NK-92 treated with Interleukin-12 subunit alpha and Interleukin-12 subunit beta, amount 100 ng/mL, for 24 hours (cell line): Measurements from ENCODE around the gene DARS1.

Experiments used
- DNase-seq: peaks from one replicate; lab custom pipeline; 2025; lab: John Stamatoyannopoulos, UW

Gene DARS1

GRCh38 chr2:136015699-136016098 is 30.3 kb upstream of the DARS1 start:
- no peak for DNase-seq

GRCh38 chr2:136014411-136014810 is 29.0 kb upstream of the DARS1 start:
- DNase-seq, result no peak

GRCh38 chr2:136013955-136014354 is 28.5 kb upstream of the DARS1 start:
- no peak for DNase-seq

GRCh38 chr2:136013136-136013685 is 27.8 kb upstream of the DARS1 start:
- no peak for DNase-seq

GRCh38 chr2:136012315-136012714 is 26.9 kb upstream of the DARS1 start:
- DNase-seq, result no peak

- no peak for DNase-seq
These were observed 24.7 kb upstream of the DARS1 start for GRCh38 chr2:136010126-136010525.

GRCh38 chr2:136008205-136008865 is 22.9 kb upstream of the DARS1 start:
- peak; percentile 85 for DNase-seq

GRCh38 chr2:136006658-136007057 is 21.2 kb upstream of the DARS1 start:
- DNase-seq, result no peak

GRCh38 chr2:136005462-136006196 is 20.2 kb upstream of the DARS1 start:
- peak; percentile 18 for DNase-seq

GRCh38 chr2:136004965-136005364 is 19.5 kb upstream of the DARS1 start:
- no peak for DNase-seq

- no peak for DNase-seq
These were observed 15.7 kb upstream of the DARS1 start for GRCh38 chr2:136001131-136001530.

GRCh38 chr2:136000502-136000901 is 15.1 kb upstream of the DARS1 start:
- no peak for DNase-seq

GRCh38 chr2:135999899-136000298 is 14.5 kb upstream of the DARS1 start:
- DNase-seq, result no peak

GRCh38 chr2:135998879-135999278 is 13.5 kb upstream of the DARS1 start:
- DNase-seq, result no peak

- DNase-seq, result no peak
These were observed 12.0 kb upstream of the DARS1 start for GRCh38 chr2:135997380-135997779.

- no peak for DNase-seq
These were observed 10.9 kb upstream of the DARS1 start for GRCh38 chr2:135996304-135996703.

- DNase-seq, result no peak
These were observed 8.9 kb upstream of the DARS1 start for GRCh38 chr2:135994281-135994680.

- DNase-seq, result no peak
These were observed 8.0 kb upstream of the DARS1 start for GRCh38 chr2:135993421-135993820.

- no peak for DNase-seq
These were observed 6.4 kb upstream of the DARS1 start for GRCh38 chr2:135991861-135992260.

GRCh38 chr2:135987441-135987840 is 2.0 kb upstream of the DARS1 start:
- no peak for DNase-seq

- no peak for DNase-seq
These were observed 1.1 kb upstream of the DARS1 start for GRCh38 chr2:135986507-135986906.

- DNase-seq, result peak; percentile 80
These were observed 484 bp upstream of the DARS1 start for GRCh38 chr2:135985826-135986393.
